Breast epithelium (tissue), 3 donors: ENCODE measurements around the gene CLN6.

Source experiments
- POLR2A ChIP-seq: fragments of 450-650 bp; IDR thresholded peaks from one replicate; pipeline ENCODE4 v1.6.1; 2016; ENCODE audit warnings: antibody characterized with exemption, mild to moderate bottlenecking, moderate library complexity
- TF ChIP-seq, protein P1 (sequence below), 3 donors: fragments of 450-650 bp; IDR thresholded peaks; one replicate each; pipeline ENCODE4 v1.5.1; 2016 to 2017; ENCODE audit warnings: antibody characterized with exemption in 3 of 3, mild to moderate bottlenecking in 3 of 3, moderate library complexity in 3 of 3

DNA sequence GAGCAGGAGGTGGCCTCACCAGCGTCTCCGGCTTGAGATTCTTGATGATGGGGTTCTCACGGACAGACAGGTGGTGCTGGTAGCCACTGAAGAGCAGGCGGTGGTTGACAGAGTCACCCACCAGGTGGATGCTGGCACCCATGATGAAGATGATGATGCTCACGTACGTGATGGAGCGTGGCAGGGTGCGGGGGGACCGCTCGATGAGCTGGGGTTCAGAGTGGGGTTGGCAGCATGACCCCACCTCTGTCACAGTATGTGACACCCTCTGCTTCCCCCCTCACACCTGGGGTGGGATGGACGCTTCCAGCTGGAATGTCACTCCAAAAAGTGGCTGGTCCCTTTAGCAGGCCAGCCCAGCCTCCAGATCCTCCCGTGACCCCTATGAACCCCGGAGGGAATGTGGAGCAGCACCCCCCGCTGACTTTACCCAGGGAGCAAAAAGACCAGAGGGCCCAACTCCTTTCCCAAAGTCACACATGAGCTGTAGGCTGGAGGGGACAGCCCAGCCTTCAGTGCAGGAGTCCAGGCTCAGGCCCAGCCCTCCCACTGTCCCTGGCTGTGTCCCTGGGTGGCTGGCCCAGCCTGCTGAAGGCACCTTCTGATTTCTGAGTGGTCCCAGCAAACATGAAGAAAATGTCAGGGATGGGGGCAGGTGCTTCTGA lies 17.7 kb downstream of the CLN6 start:
- TF ChIP-seq, protein P1, sequence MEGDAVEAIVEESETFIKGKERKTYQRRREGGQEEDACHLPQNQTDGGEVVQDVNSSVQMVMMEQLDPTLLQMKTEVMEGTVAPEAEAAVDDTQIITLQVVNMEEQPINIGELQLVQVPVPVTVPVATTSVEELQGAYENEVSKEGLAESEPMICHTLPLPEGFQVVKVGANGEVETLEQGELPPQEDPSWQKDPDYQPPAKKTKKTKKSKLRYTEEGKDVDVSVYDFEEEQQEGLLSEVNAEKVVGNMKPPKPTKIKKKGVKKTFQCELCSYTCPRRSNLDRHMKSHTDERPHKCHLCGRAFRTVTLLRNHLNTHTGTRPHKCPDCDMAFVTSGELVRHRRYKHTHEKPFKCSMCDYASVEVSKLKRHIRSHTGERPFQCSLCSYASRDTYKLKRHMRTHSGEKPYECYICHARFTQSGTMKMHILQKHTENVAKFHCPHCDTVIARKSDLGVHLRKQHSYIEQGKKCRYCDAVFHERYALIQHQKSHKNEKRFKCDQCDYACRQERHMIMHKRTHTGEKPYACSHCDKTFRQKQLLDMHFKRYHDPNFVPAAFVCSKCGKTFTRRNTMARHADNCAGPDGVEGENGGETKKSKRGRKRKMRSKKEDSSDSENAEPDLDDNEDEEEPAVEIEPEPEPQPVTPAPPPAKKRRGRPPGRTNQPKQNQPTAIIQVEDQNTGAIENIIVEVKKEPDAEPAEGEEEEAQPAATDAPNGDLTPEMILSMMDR (IDR thresholded peaks at IDR 0.05), result no peak
- no peak for TF ChIP-seq POLR2A
